Vagina (tissue), 2 donors: ENCODE results near the gene NOP16. TPM values are rescaled to one million over a fixed set of nuclear protein-coding genes. Genes with fewer than 3 reads are reported as not detected.

Experiments
- DNase-seq, 2 donors: peaks; one replicate each; pipeline ENCODE4 v3.0.0-alpha.2; 2017; ENCODE audit errors: extremely low spot score in 2 of 2
- H3K27ac ChIP-seq: fragments of 200-600 bp; sonication (generic); one replicate; pipeline ENCODE4 v1.5.1; 2019
- H3K27me3 ChIP-seq: fragments of 200-600 bp; sonication (generic); one replicate; pipeline ENCODE4 v1.5.1; 2019
- H3K36me3 ChIP-seq, 2 donors: fragments of 200-600 bp; sonication (generic); one replicate each; pipeline ENCODE4 v1.5.1; 2017 to 2019
- H3K4me1 ChIP-seq: fragments of 200-600 bp; sonication (generic); one replicate; pipeline ENCODE4 v1.5.1; 2019
- H3K4me3 ChIP-seq, 2 donors: fragments of 200-600 bp; sonication (generic); 1 replicate in 1 of 2; 2 replicates in 1 of 2; pipeline ENCODE4 v1.5.1; 2016 to 2019
- H3K9me3 ChIP-seq: fragments of 200-600 bp; sonication (generic); one replicate; pipeline ENCODE4 v1.5.1; 2019
- CTCF ChIP-seq, 3 experiments: fragments of 450-650 bp in 2 of 3; fragments of 200-600 bp in 1 of 3; sonication (generic) in 1 of 3; IDR thresholded peaks; one replicate each; pipeline ENCODE4 v1.5.1; 2017 to 2019; ENCODE audit warnings: antibody characterized with exemption in 3 of 3, mild to moderate bottlenecking in 2 of 3, moderate library complexity in 2 of 3
- POLR2A ChIP-seq, 2 donors: fragments of 450-650 bp; IDR thresholded peaks; one replicate each; pipeline ENCODE4 v1.6.1; 2017; ENCODE audit warnings: antibody characterized with exemption in 2 of 2, mild to moderate bottlenecking in 2 of 2, moderate library complexity in 2 of 2
- POLR2AphosphoS5 ChIP-seq, 2 donors: sonication (generic); formaldehyde crosslinking; IDR thresholded peaks; one replicate each; pipeline ENCODE4 v1.9.0; 2017; ENCODE audit warnings: antibody characterized with exemption in 2 of 2, mild to moderate bottlenecking in 2 of 2, low read depth in 1 of 2; ENCODE audit not compliant: insufficient read depth in 1 of 2
- intact Hi-C: fragments of 100-400 bp; cut with DNase I; formaldehyde crosslinking; loops from one replicate; pipeline ENCODE4 v1.15.1; 2023
- total RNA-seq: library from RNA; depleted of rRNA; stranded (reverse); fragments of >200 nt; gene quantifications from one replicate; pipeline ENCODE4 v1.2.3, GENCODE V29; 2016

Gene NOP16
- total RNA-seq, 1 donor from 2014 or later = 48.6 TPM

- Histone ChIP-seq H3K4me3 (no peak overlapping the region), H3K27ac (no peak overlapping the region), H3K4me1 (peaks cover 1% of the 10 kb centered on the region), H3K36me3 (peaks cover 0 to 55% of the 10 kb centered on the region in 2 donors), H3K27me3 (no peaks in the 10 kb centered on the region), H3K9me3 (no peaks in the 10 kb centered on the region)
- intact Hi-C loops = no loop called here
- TF ChIP-seq POLR2AphosphoS5 (IDR thresholded peaks at IDR 0.05; ENCODE audit: insufficient read depth in 1 of 2, low read depth in 1 of 2) (no peak), CTCF (IDR thresholded peaks at IDR 0.05) (no peak), POLR2A (IDR thresholded peaks at IDR 0.05) (no peak)
- no peak for DNase-seq
Observed at GRCh38 chr5:176396330-176396729, 7.9 kb upstream of the NOP16 start.

GRCh38 chr5:176394881-176395675 is 6.7 kb upstream of the NOP16 start:
- no peak for DNase-seq
- H3K9me3 ChIP-seq = no peaks in the 10 kb centered on the region
- H3K4me3 ChIP-seq = no peak overlapping the region
- H3K27ac ChIP-seq = no peak overlapping the region
- intact Hi-C loops = no loop called here
- H3K27me3 ChIP-seq = no peaks in the 10 kb centered on the region
- TF ChIP-seq POLR2A (IDR thresholded peaks at IDR 0.05) (no peak), CTCF (IDR thresholded peaks at IDR 0.05) (no peak), POLR2AphosphoS5 (IDR thresholded peaks at IDR 0.05; ENCODE audit: insufficient read depth in 1 of 2, low read depth in 1 of 2) (no peak)
- H3K4me1 ChIP-seq = no peaks in the 10 kb centered on the region
- peaks cover 0 to 67% of the 10 kb centered on the region in 2 donors for H3K36me3 ChIP-seq

GRCh38 chr5:176394096-176394495 is 5.7 kb upstream of the NOP16 start:
- H3K27ac ChIP-seq = no peak overlapping the region

GRCh38 chr5:176392526-176392925 is 4.1 kb upstream of the NOP16 start:
- no peak for DNase-seq

More at GRCh38 chr5:176394096-176394495, 5.7 kb upstream of the NOP16 start:
- no peaks in the 10 kb centered on the region for H3K9me3 ChIP-seq
- no peaks in the 10 kb centered on the region for H3K27me3 ChIP-seq
- DNase-seq = no peak
- H3K4me1 ChIP-seq = peaks cover 8% of the 10 kb centered on the region
- intact Hi-C loops = no loop called here
- no peak overlapping the region for H3K4me3 ChIP-seq
- TF ChIP-seq POLR2AphosphoS5 (IDR thresholded peaks at IDR 0.05; ENCODE audit: insufficient read depth in 1 of 2, low read depth in 1 of 2) = no peak
- H3K36me3 ChIP-seq = peaks cover 0 to 63% of the 10 kb centered on the region in 2 donors

GRCh38 chr5:176391999-176392398 is 3.6 kb upstream of the NOP16 start:
- peaks cover 0 to 56% of the 10 kb centered on the region in 2 donors for H3K36me3 ChIP-seq

More at GRCh38 chr5:176392526-176392925, 4.1 kb upstream of the NOP16 start:
- Histone ChIP-seq H3K4me3 (no peak overlapping the region), H3K36me3 (peaks cover 0 to 58% of the 10 kb centered on the region in 2 donors), H3K27me3 (no peaks in the 10 kb centered on the region), H3K9me3 (no peaks in the 10 kb centered on the region), H3K4me1 (peaks cover 14% of the 10 kb centered on the region), H3K27ac (no peak overlapping the region)
- TF ChIP-seq POLR2A (IDR thresholded peaks at IDR 0.05) (no peak), CTCF (IDR thresholded peaks at IDR 0.05) (no peak), POLR2AphosphoS5 (IDR thresholded peaks at IDR 0.05; ENCODE audit: insufficient read depth in 1 of 2, low read depth in 1 of 2) (peak in 1 of 2 donors; percentile 17)
- intact Hi-C loops = no loop called here

More at GRCh38 chr5:176391999-176392398, 3.6 kb upstream of the NOP16 start:
- peaks cover 19% of the 10 kb centered on the region for H3K4me1 ChIP-seq
- no peak overlapping the region for H3K4me3 ChIP-seq
- H3K27ac ChIP-seq = no peak overlapping the region
- no peaks in the 10 kb centered on the region for H3K9me3 ChIP-seq
- no peak for DNase-seq
- intact Hi-C loops = no loop called here
- no peaks in the 10 kb centered on the region for H3K27me3 ChIP-seq
- TF ChIP-seq CTCF (IDR thresholded peaks at IDR 0.05) = no peak
- no peak for TF ChIP-seq POLR2A (IDR thresholded peaks at IDR 0.05)
- no peak for TF ChIP-seq POLR2AphosphoS5 (IDR thresholded peaks at IDR 0.05; ENCODE audit: insufficient read depth in 1 of 2, low read depth in 1 of 2)
